K562 treated with DMSO at 1 percent for 48 hours (cell line): ENCODE measurements around the gene STAG1. TPM values are rescaled to one million over a fixed set of nuclear protein-coding genes. Genes with fewer than 3 reads are reported as not detected.

Source experiments
- total RNA-seq: library from RNA; unstranded; fragments of 300-600 nt; gene quantifications from 2 replicates; pipeline ENCODE4 v1.2.3, GENCODE V29; 2022; ENCODE audit warnings: low replicate concordance; ENCODE audit errors: extremely low read depth

Gene STAG1
- not detected in 2 replicates for total RNA-seq

GRCh38 chr3:136752172-136752421, at the start of gene STAG1:
Gene STAG1, minus strand, starts transcription at chr3:136752378. Its CDS starts 121,480 bp downstream, at chr3:136630898.

Other genes with a start within 250 kb of the STAG1 start
- gene SLC35G2, start 66.7 kb upstream of the STAG1 start, total RNA-seq = not detected in 2 replicates
- not detected in 2 replicates for gene NCK1, start 109.8 kb upstream of the STAG1 start, total RNA-seq
- gene IL20RB, start 205.6 kb upstream of the STAG1 start, total RNA-seq = not detected in 2 replicates